ENCODE data around the gene PRAF2.

DNA sequence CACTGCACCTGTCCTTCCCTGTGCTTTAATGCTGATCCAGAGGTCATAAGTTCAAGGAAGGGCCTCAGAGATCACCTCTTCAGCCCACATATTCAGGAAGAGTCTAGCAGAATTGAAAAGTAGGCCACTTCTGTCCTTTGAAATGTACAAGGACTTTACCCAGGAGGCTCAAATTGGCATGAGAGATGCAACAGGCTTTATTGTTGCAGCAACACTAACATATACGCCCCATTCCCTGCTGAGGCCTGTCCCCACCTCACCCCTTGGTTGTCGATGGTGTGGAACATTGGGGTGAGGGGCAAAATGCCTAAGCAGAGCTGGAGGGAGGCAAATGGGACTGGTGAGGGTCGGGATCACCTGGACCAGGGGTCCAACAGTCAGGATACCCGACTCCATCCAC, 2.8 kb downstream of the PRAF2 start:
- no peak for TF ChIP-seq POLR2A (IDR thresholded peaks at IDR 0.05; ENCODE audit: low read depth, low read length)
- TF ChIP-seq POLR2AphosphoS5 (IDR thresholded peaks at IDR 0.05; ENCODE audit: low read depth, low read length): no peak
- TF ChIP-seq TAF1 (IDR thresholded peaks at IDR 0.05; ENCODE audit: borderline replicate concordance, low read depth, low read length): no peak
